Stimulated activated CD4-positive, alpha-beta T cell treated with anti-CD3 and anti-CD28 coated beads, Interleukin-4, amount 100 ng/mL, for 1 hour (primary cell): Measurements from ENCODE around the gene TEAD4.

Experiments used
- DNase-seq: peaks from one replicate; pipeline ENCODE4 v3.0.0-alpha.2; 2020

Gene TEAD4

GRCh38 chr12:2959192-2959504, at the start of gene TEAD4:
Gene TEAD4, plus strand, starts transcription at chr12:2959397.
- DNase-seq: peak; percentile 16

GRCh38 chr12:2912216-2912575, 47.0 kb upstream of the TEAD4 start:
- no peak for DNase-seq

- DNase-seq: no peak
These were observed 39.9 kb upstream of the TEAD4 start for GRCh38 chr12:2919249-2919648.

GRCh38 chr12:2922329-2922728, 36.9 kb upstream of the TEAD4 start:
- no peak for DNase-seq

- no peak for DNase-seq
These were observed 36.1 kb upstream of the TEAD4 start for GRCh38 chr12:2923057-2923456.

GRCh38 chr12:2924019-2924418, 35.2 kb upstream of the TEAD4 start:
- no peak for DNase-seq

- no peak for DNase-seq
These were observed 33.7 kb upstream of the TEAD4 start for GRCh38 chr12:2925322-2925995.

GRCh38 chr12:2930865-2931264, 28.3 kb upstream of the TEAD4 start:
- DNase-seq: no peak

GRCh38 chr12:2933586-2933985, 25.6 kb upstream of the TEAD4 start:
- no peak for DNase-seq

GRCh38 chr12:2934371-2934770, 24.8 kb upstream of the TEAD4 start:
- no peak for DNase-seq

- no peak for DNase-seq
These were observed 22.9 kb upstream of the TEAD4 start for GRCh38 chr12:2936301-2936700.

GRCh38 chr12:2937500-2937899, 21.7 kb upstream of the TEAD4 start:
- no peak for DNase-seq

- DNase-seq: no peak
These were observed 20.0 kb upstream of the TEAD4 start for GRCh38 chr12:2939191-2939590.

- no peak for DNase-seq
These were observed 18.6 kb upstream of the TEAD4 start for GRCh38 chr12:2940564-2940963.

- DNase-seq: no peak
These were observed 17.7 kb upstream of the TEAD4 start for GRCh38 chr12:2941524-2941923.

GRCh38 chr12:2944401-2945047, 14.7 kb upstream of the TEAD4 start:
- DNase-seq: peak; percentile 53

GRCh38 chr12:2949411-2949810, 9.8 kb upstream of the TEAD4 start:
- DNase-seq: no peak

GRCh38 chr12:2955888-2956287, 3.3 kb upstream of the TEAD4 start:
- DNase-seq: no peak

GRCh38 chr12:2957816-2958431, 1.3 kb upstream of the TEAD4 start:
- no peak for DNase-seq

- no peak for DNase-seq
These were observed 585 bp upstream of the TEAD4 start for GRCh38 chr12:2958432-2959191.

- no peak for DNase-seq
These were observed 550 bp downstream of the TEAD4 start for GRCh38 chr12:2959505-2960389.

GRCh38 chr12:2960390-2960956, 1.3 kb downstream of the TEAD4 start:
- peak; percentile 13 for DNase-seq
